NOMO-1 treated with dmso at 0.1 percent for 144 hours (cell line): Measurements from ENCODE around the gene SKAP1.

Experiments
- DNase-seq: peaks from one replicate; lab custom pipeline; 2025; ENCODE audit not compliant: unreplicated experiment; lab: John Stamatoyannopoulos, UW

SKAP1 gene

GRCh38 chr17:48429638-48430586 lies at the start of gene SKAP1:
Gene SKAP1 (minus strand): TSS chr17:48430214.
- DNase-seq, result no peak

GRCh38 chr17:48479014-48479402 lies 49.0 kb upstream of the SKAP1 start:
- DNase-seq, result no peak

GRCh38 chr17:48478224-48479013 lies 48.4 kb upstream of the SKAP1 start:
- peak; percentile 91 for DNase-seq

GRCh38 chr17:48477221-48477620 lies 47.2 kb upstream of the SKAP1 start:
- no peak for DNase-seq

- no peak for DNase-seq
Measured at GRCh38 chr17:48472411-48473281, 42.6 kb upstream of the SKAP1 start.

GRCh38 chr17:48471817-48472410 lies 41.9 kb upstream of the SKAP1 start:
- no peak for DNase-seq

GRCh38 chr17:48470388-48471034 lies 40.5 kb upstream of the SKAP1 start:
- DNase-seq, result no peak

- no peak for DNase-seq
Measured at GRCh38 chr17:48469227-48469626, 39.2 kb upstream of the SKAP1 start.

- DNase-seq, result no peak
Measured at GRCh38 chr17:48468299-48468698, 38.3 kb upstream of the SKAP1 start.

- no peak for DNase-seq
Measured at GRCh38 chr17:48465884-48466283, 35.9 kb upstream of the SKAP1 start.

GRCh38 chr17:48463526-48463925 lies 33.5 kb upstream of the SKAP1 start:
- DNase-seq, result no peak

GRCh38 chr17:48462946-48463345 lies 32.9 kb upstream of the SKAP1 start:
- no peak for DNase-seq

- DNase-seq, result no peak
Measured at GRCh38 chr17:48460052-48460451, 30.0 kb upstream of the SKAP1 start.

- no peak for DNase-seq
Measured at GRCh38 chr17:48459070-48459844, 29.2 kb upstream of the SKAP1 start.

GRCh38 chr17:48457080-48457836 lies 27.2 kb upstream of the SKAP1 start:
- DNase-seq, result peak; percentile 38

- DNase-seq, result no peak
Measured at GRCh38 chr17:48456589-48456988, 26.6 kb upstream of the SKAP1 start.

- DNase-seq, result no peak
Measured at GRCh38 chr17:48455791-48456190, 25.8 kb upstream of the SKAP1 start.

- no peak for DNase-seq
Measured at GRCh38 chr17:48453447-48453846, 23.4 kb upstream of the SKAP1 start.

- no peak for DNase-seq
Measured at GRCh38 chr17:48451489-48451888, 21.5 kb upstream of the SKAP1 start.
